IMR-90 (cell line): ENCODE measurements around the gene CCDC88C. TPM values are rescaled to one million over a fixed set of nuclear protein-coding genes. Genes with fewer than 3 reads are reported as not detected.

Experiments
- ATAC-seq: fragments of 200-7000 bp; cut with Tn5 transposase; 2 replicates; pipeline ENCODE4 v1.9.1; 2020; ENCODE audit warnings: low read depth, mild to moderate bottlenecking, moderate library complexity
- BruUV-seq: library from RNA; stranded (reverse); fragments of 400-500 nt; replicated peaks from 2 replicates; lab custom pipeline; 2021; lab: Mats Ljungman, UMichigan
- CTCF ChIA-PET: fragments of 300-600 bp; formaldehyde crosslinking; extraction: SDS; loops from one replicate; lab custom pipeline; 2021; ENCODE audit warnings: antibody characterized with exemption; lab: Yijun Ruan, JAX
- POLR2A ChIA-PET: fragments of 300-600 bp; sonication (Branson Sonifier 250); formaldehyde crosslinking; loops from one replicate; lab custom pipeline; 2022; ENCODE audit warnings: antibody characterized with exemption; ENCODE audit not compliant: unreplicated experiment; lab: Charles Lee
- DNase-seq: peaks from one replicate; pipeline ENCODE4 v3.0.0; 2013
- H2AFZ ChIP-seq: replicated peaks from 2 replicates; pipeline ENCODE3; 2013; ENCODE audit warnings: low read length, mild to moderate bottlenecking; ENCODE audit not compliant: poor library complexity
- H2AK5ac ChIP-seq: 2 replicates; pipeline ENCODE4 v1.6.1; 2013; ENCODE audit warnings: low read depth, low read length, inconsistent platforms
- H2AK9ac ChIP-seq: replicated peaks from 2 replicates; pipeline ENCODE3; 2013; ENCODE audit warnings: mild to moderate bottlenecking, low read depth, low read length, moderate library complexity; ENCODE audit not compliant: poor library complexity
- H2BK120ac ChIP-seq: 2 replicates; pipeline ENCODE4 v1.6.1; 2013; ENCODE audit warnings: low read depth, low read length, inconsistent platforms
- H2BK15ac ChIP-seq: 3 replicates; pipeline ENCODE4 v1.6.1; 2013; ENCODE audit warnings: low read depth, low read length, inconsistent platforms
- H2BK20ac ChIP-seq: 2 replicates; pipeline ENCODE4 v1.6.1; 2013; ENCODE audit warnings: low read depth, mild to moderate bottlenecking, inconsistent platforms, low read length, moderate library complexity
- H2BK5ac ChIP-seq: 2 replicates; pipeline ENCODE4 v1.6.1; 2013; ENCODE audit warnings: mild to moderate bottlenecking, low read depth, low read length, inconsistent platforms; ENCODE audit not compliant: poor library complexity, severe bottlenecking
- H3K14ac ChIP-seq: replicated peaks from 2 replicates; pipeline ENCODE4 v1.6.1; 2013; ENCODE audit warnings: low read depth, low read length, inconsistent platforms
- H3K18ac ChIP-seq: 2 replicates; pipeline ENCODE4 v1.6.1; 2013; ENCODE audit warnings: low read depth, low read length, control low read depth
- H3K23ac ChIP-seq: 2 replicates; pipeline ENCODE4 v1.6.1; 2013; ENCODE audit warnings: low read depth, low read length, inconsistent platforms
- H3K27ac ChIP-seq: 2 replicates; pipeline ENCODE4 v1.5.1; 2013; ENCODE audit warnings: mild to moderate bottlenecking, control low read depth, low read length; ENCODE audit not compliant: insufficient read depth
- H3K27me3 ChIP-seq: 2 replicates; pipeline ENCODE4 v1.6.1; 2013; ENCODE audit warnings: low read length; ENCODE audit not compliant: control insufficient read depth, insufficient read depth
- H3K36me3 ChIP-seq: 2 replicates; pipeline ENCODE4 v1.6.1; 2013; ENCODE audit warnings: low read length, mixed read lengths; ENCODE audit not compliant: control insufficient read depth, insufficient read depth
- H3K4ac ChIP-seq: 2 replicates; pipeline ENCODE4 v1.6.1; 2013; ENCODE audit warnings: low read depth, low read length, inconsistent platforms
- H3K4me1 ChIP-seq: 2 replicates; pipeline ENCODE4 v1.6.1; 2013; ENCODE audit warnings: low read length, mixed read lengths; ENCODE audit not compliant: control insufficient read depth, insufficient read depth
- H3K4me2 ChIP-seq: 2 replicates; pipeline ENCODE4 v1.6.1; 2013; ENCODE audit warnings: low read depth, mild to moderate bottlenecking, control low read depth, low read length, moderate library complexity
- H3K4me3 ChIP-seq: 2 replicates; pipeline ENCODE4 v1.5.1; 2013; ENCODE audit warnings: low read depth, mild to moderate bottlenecking, control low read depth, low read length, moderate library complexity; ENCODE audit not compliant: insufficient read depth
- H3K56ac ChIP-seq: 2 replicates; pipeline ENCODE4 v1.6.1; 2013; ENCODE audit warnings: low read length, inconsistent platforms; ENCODE audit not compliant: insufficient read depth; ENCODE audit errors: extremely low read depth
- H3K79me1 ChIP-seq, 2 experiments: 2 replicates each; pipeline ENCODE4 v1.6.1; 2013; ENCODE audit warnings: low read length in 2 of 2, inconsistent platforms in 1 of 2, low read depth in 1 of 2
- H3K9ac ChIP-seq: 2 replicates; pipeline ENCODE4 v1.6.1; 2013; ENCODE audit warnings: low read depth, low read length, control low read depth
- H3K9me1 ChIP-seq: 2 replicates; pipeline ENCODE4 v1.6.1; 2013; ENCODE audit warnings: low read length, inconsistent platforms; ENCODE audit not compliant: insufficient read depth
- H3K9me3 ChIP-seq: 2 replicates; pipeline ENCODE4 v1.6.1; 2013; ENCODE audit warnings: low read length; ENCODE audit not compliant: control insufficient read depth, insufficient read depth
- H4K20me1 ChIP-seq: 2 replicates; pipeline ENCODE4 v1.6.1; 2013; ENCODE audit warnings: low read length, inconsistent platforms; ENCODE audit not compliant: insufficient read depth
- H4K5ac ChIP-seq: 2 replicates; pipeline ENCODE4 v1.6.1; 2013; ENCODE audit warnings: mild to moderate bottlenecking, low read depth, low read length, control low read depth
- H4K8ac ChIP-seq, 2 experiments: 2 replicates each; pipeline ENCODE4 v1.6.1; 2013; ENCODE audit warnings: low read depth in 2 of 2, low read length in 2 of 2, control low read depth in 1 of 2, inconsistent platforms in 1 of 2
- H4K91ac ChIP-seq: 2 replicates; pipeline ENCODE4 v1.6.1; 2013; ENCODE audit warnings: low read depth, low read length, inconsistent platforms; ENCODE audit not compliant: insufficient read depth
- BHLHE40 ChIP-seq: fragments of 150-350 bp; IDR thresholded peaks from 2 replicates; pipeline ENCODE4 v1.6.1; 2016; ENCODE audit warnings: mild to moderate bottlenecking, low read depth, low read length
- CEBPB ChIP-seq: IDR thresholded peaks from 2 replicates; pipeline ENCODE4 v1.6.1; 2012; ENCODE audit warnings: low read depth, low read length, improper control_type of control experiment
- CHD1 ChIP-seq: IDR thresholded peaks from 2 replicates; pipeline ENCODE4 v1.6.1; 2012; ENCODE audit warnings: low read depth, low read length, improper control_type of control experiment
- CTCF ChIP-seq: conservative IDR thresholded peaks from 2 replicates; pipeline ENCODE4 v1.5.1; 2012; ENCODE audit warnings: mild to moderate bottlenecking, low read depth, low read length, improper control_type of control experiment
- ELK1 ChIP-seq: fragments of 150-350 bp; IDR thresholded peaks from 2 replicates; pipeline ENCODE4 v1.6.1; 2016; ENCODE audit warnings: low read depth, mild to moderate bottlenecking, low read length, moderate library complexity, borderline replicate concordance
- FOS ChIP-seq: fragments of 150-350 bp; IDR thresholded peaks from 2 replicates; pipeline ENCODE4 v1.6.1; 2016; ENCODE audit warnings: low read depth, low read length
- MAFK ChIP-seq: IDR thresholded peaks from 2 replicates; pipeline ENCODE4 v1.6.1; 2012; ENCODE audit warnings: low read depth, low read length, improper control_type of control experiment
- MAZ ChIP-seq: IDR thresholded peaks from 2 replicates; pipeline ENCODE4 v1.6.1; 2012; ENCODE audit warnings: low read depth, mild to moderate bottlenecking, low read length, improper control_type of control experiment, moderate library complexity, borderline replicate concordance
- MXI1 ChIP-seq: IDR thresholded peaks from 2 replicates; pipeline ENCODE4 v1.6.1; 2012; ENCODE audit warnings: low read depth, mild to moderate bottlenecking, low read length, moderate library complexity, borderline replicate concordance
- NFE2L2 ChIP-seq: fragments of 150-350 bp; IDR thresholded peaks from 2 replicates; pipeline ENCODE4 v1.6.1; 2016; ENCODE audit warnings: low read depth, mild to moderate bottlenecking, low read length
- POLR2A ChIP-seq: IDR thresholded peaks from 2 replicates; pipeline ENCODE4 v1.6.1; 2012; ENCODE audit warnings: mild to moderate bottlenecking, low read depth, low read length
- RAD21 ChIP-seq: IDR thresholded peaks from 2 replicates; pipeline ENCODE4 v1.6.1; 2012; ENCODE audit warnings: low read length, improper control_type of control experiment
- RCOR1 ChIP-seq: IDR thresholded peaks from 2 replicates; pipeline ENCODE4 v1.6.1; 2012; ENCODE audit warnings: mild to moderate bottlenecking, low read length, improper control_type of control experiment; ENCODE audit not compliant: insufficient replicate concordance
- RFX5 ChIP-seq: IDR thresholded peaks from 2 replicates; pipeline ENCODE4 v1.8.0; 2012; ENCODE audit warnings: low read depth, mild to moderate bottlenecking, low read length, moderate library complexity
- SMC3 ChIP-seq: fragments of 150-350 bp; IDR thresholded peaks from 2 replicates; pipeline ENCODE4 v1.6.1; 2016; ENCODE audit warnings: low read depth, mild to moderate bottlenecking, antibody characterized with exemption, low read length, moderate library complexity
- WGBS, 2 experiments: methylation state at CpG; one replicate each; pipeline versions ENCODE4 v1.1.5 to v1.1.7; 2013; ENCODE audit warnings: missing lambda C conversion rate in 2 of 2; ENCODE audit not compliant: insufficient read length in 1 of 2; ENCODE audit errors: extremely low coverage in 2 of 2; 5-methylcytosine and 5-hydroxymethylcytosine counted together
- dilution Hi-C: fragments of 300-500 bp; cut with HindIII; formaldehyde crosslinking; loops from one replicate; pipeline ENCODE4 v1.14.3; 2018; ENCODE audit warnings: low sequenced_read_pairs; ENCODE audit not compliant: unreplicated experiment
- in situ Hi-C: fragments of 300-500 bp; cut with MboI; formaldehyde crosslinking; loops from 3 replicates; pipeline ENCODE4 v1.14.3; 2019; ENCODE audit warnings: low sequenced_read_pairs, inconsistent platforms, mixed read lengths
- intact Hi-C: fragments of 100-400 bp; cut with micrococcal nuclease; formaldehyde crosslinking; loops from 2 replicates; pipeline ENCODE4 v1.10.0; 2022
- polyA plus RNA-seq, 3 experiments: library from polyadenylated mRNA; depleted of rRNA; stranded (reverse); fragments of >200 nt; gene quantifications; 2 replicates each; pipeline ENCODE4 v1.2.3, GENCODE V29; 2012; ENCODE audit warnings: low replicate concordance in 1 of 3
- total RNA-seq: library from RNA; depleted of rRNA; stranded (reverse); fragments of >200 nt; gene quantifications from 2 replicates; pipeline ENCODE4 v1.2.3, GENCODE V29; 2012
- TF ChIP-seq, protein P1 (sequence below): fragments of 150-350 bp; IDR thresholded peaks from 2 replicates; pipeline ENCODE4 v1.6.1; 2017; ENCODE audit warnings: mild to moderate bottlenecking, antibody characterized with exemption, low read length, low read depth

The CCDC88C gene
- total and polyA plus RNA-seq, 2 of the 4 experiments (the other 2 are of a cell fraction): 0.17 to 0.18 TPM

- Histone ChIP-seq H3K14ac (no peak overlapping the region), H2BK15ac (no peak overlapping the region), H3K27me3 (no peaks in the 10 kb centered on the region), H4K8ac (no peak overlapping the region), H3K4me3 (no peak overlapping the region), H2AK9ac (no peak overlapping the region), H2BK120ac (no peak overlapping the region), H3K4me2 (no peak overlapping the region), H2BK20ac (no peak overlapping the region), H3K56ac (no peak overlapping the region), H2AK5ac (no peak overlapping the region), H3K4ac (no peak overlapping the region), H2BK5ac (no peak overlapping the region), H4K91ac (no peak overlapping the region), H3K4me1 (no peaks in the 10 kb centered on the region), H3K9me1 (no peaks in the 10 kb centered on the region; the same call in 1 of the 2 replicates), H2AFZ (no peak overlapping the region), H4K5ac (no peak overlapping the region), H3K9ac (no peak overlapping the region), H3K27ac (no peak overlapping the region), H3K18ac (no peak overlapping the region), H3K79me1 (peaks cover under 1 to 4% of the 10 kb centered on the region in 2 experiments; a peak in 1 of 4 replicates), H3K36me3 (peaks cover 41% of the 10 kb centered on the region), H3K9me3 (no peaks in the 10 kb centered on the region), H3K23ac (no peak overlapping the region), H4K20me1 (peaks cover 9% of the 10 kb centered on the region; the same call in 1 of the 2 replicates)
- no peak for DNase-seq
- ChIA-PET POLR2A (no interaction called here), CTCF (no interaction called here)
- intact Hi-C loops: no loop called here
- no CpG with 5 or more reads among the region's 5 CpGs for WGBS, 2 experiments
- no peak for TF ChIP-seq RAD21
- no peak for TF ChIP-seq RFX5
- TF ChIP-seq RCOR1: no peak
- TF ChIP-seq BHLHE40: no peak
- TF ChIP-seq POLR2A: no peak
- TF ChIP-seq FOS: no peak
- TF ChIP-seq MAFK: no peak
- no peak for TF ChIP-seq CEBPB
- no peak for TF ChIP-seq MAZ
- TF ChIP-seq CTCF: no peak
- TF ChIP-seq, protein P1, sequence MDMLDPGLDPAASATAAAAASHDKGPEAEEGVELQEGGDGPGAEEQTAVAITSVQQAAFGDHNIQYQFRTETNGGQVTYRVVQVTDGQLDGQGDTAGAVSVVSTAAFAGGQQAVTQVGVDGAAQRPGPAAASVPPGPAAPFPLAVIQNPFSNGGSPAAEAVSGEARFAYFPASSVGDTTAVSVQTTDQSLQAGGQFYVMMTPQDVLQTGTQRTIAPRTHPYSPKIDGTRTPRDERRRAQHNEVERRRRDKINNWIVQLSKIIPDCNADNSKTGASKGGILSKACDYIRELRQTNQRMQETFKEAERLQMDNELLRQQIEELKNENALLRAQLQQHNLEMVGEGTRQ: no peak
- no peak for TF ChIP-seq SMC3
- TF ChIP-seq ELK1: no peak
- no peak for TF ChIP-seq MXI1
- TF ChIP-seq NFE2L2: no peak
- TF ChIP-seq CHD1: no peak
- in situ Hi-C loops: no loop called here
- dilution Hi-C loops: no loop called here
- no peak for ATAC-seq
- BruUV-seq: no TSS peak
Observed at GRCh38 chr14:91458612-91459011, 41.0 kb upstream of the CCDC88C start.
